BJ (cell line): Measurements from ENCODE around the gene WNK1. TPM values are rescaled to one million over a fixed set of nuclear protein-coding genes. Genes with fewer than 3 reads are reported as not detected.

Experiments
- CTCF ChIA-PET: fragments of 350-600 bp; formaldehyde crosslinking; extraction: SDS; loops from one replicate; lab custom pipeline; 2021; ENCODE audit warnings: antibody characterized with exemption, inconsistent platforms; lab: Yijun Ruan, JAX
- POLR2A ChIA-PET: fragments of 300-600 bp; sonication (Branson Sonifier 250); formaldehyde crosslinking; extraction: SDS; loops from one replicate; lab custom pipeline; 2021; ENCODE audit warnings: antibody characterized with exemption; lab: Charles Lee
- DNase-seq: peaks from one replicate; pipeline ENCODE4 v3.0.0-alpha.2; 2011; ENCODE audit warnings: low read depth
- H3K27me3 ChIP-seq: 2 replicates; pipeline ENCODE4 v1.6.0; 2011; ENCODE audit warnings: low read length; ENCODE audit not compliant: control insufficient read depth, insufficient read depth
- H3K36me3 ChIP-seq: 2 replicates; pipeline ENCODE4 v1.5.1; 2011; ENCODE audit warnings: low read length; ENCODE audit not compliant: control insufficient read depth, insufficient read depth
- H3K4me3 ChIP-seq: 2 replicates; pipeline ENCODE4 v1.5.1; 2011; ENCODE audit warnings: low read depth, mild to moderate bottlenecking, control low read depth, low read length
- CTCF ChIP-seq: IDR thresholded peaks from 2 replicates; pipeline ENCODE4 v1.5.1; 2011; ENCODE audit warnings: low read depth, mild to moderate bottlenecking, control low read depth, inconsistent platforms, low read length, moderate library complexity; ENCODE audit not compliant: insufficient read depth
- polyA plus RNA-seq: library from polyadenylated mRNA; depleted of rRNA; stranded (reverse); fragments of >200 nt; gene quantifications from 2 replicates; pipeline ENCODE4 v1.2.3, GENCODE V29; 2011

Gene WNK1
- polyA plus RNA-seq, 1 experiment = 45.2 TPM

- TF ChIP-seq CTCF = no peak
- Histone ChIP-seq H3K36me3 (peaks cover 15% of the 10 kb centered on the region), H3K4me3 (no peak overlapping the region), H3K27me3 (no peaks in the 10 kb centered on the region)
- DNase-seq = peak; percentile 17
- CTCF ChIA-PET = no interaction called here
- POLR2A ChIA-PET = no interaction called here
Measured at GRCh38 chr12:913919-914698, 161.7 kb downstream of the WNK1 start.

GRCh38 chr12:915090-915489, 162.7 kb downstream of the WNK1 start:
- H3K27me3 ChIP-seq = no peaks in the 10 kb centered on the region
- no peak for TF ChIP-seq CTCF
- H3K36me3 ChIP-seq = peaks cover 15% of the 10 kb centered on the region
- no peak overlapping the region for H3K4me3 ChIP-seq
- DNase-seq = no peak
- ChIA-PET POLR2A (no interaction called here), CTCF (interaction anchor here (1.3 kb wide), 1 partner anchor 178 kb away, joined by 3 read pairs; no protein-coding TSS in a partner anchor)

GRCh38 chr12:916240-916639, 163.9 kb downstream of the WNK1 start:
- DNase-seq = no peak
- ChIA-PET CTCF (interaction anchor here (1.3 kb wide), 1 partner anchor 176 kb away, joined by 3 read pairs; no protein-coding TSS in a partner anchor), POLR2A (no interaction called here)
- no peak for TF ChIP-seq CTCF
- H3K36me3 ChIP-seq = peaks cover 15% of the 10 kb centered on the region
- no peak overlapping the region for H3K4me3 ChIP-seq
- no peaks in the 10 kb centered on the region for H3K27me3 ChIP-seq

- DNase-seq = no peak
- CTCF ChIA-PET = no interaction called here
- no peak for TF ChIP-seq CTCF
- POLR2A ChIA-PET = no interaction called here
- Histone ChIP-seq H3K36me3 (peaks cover 15% of the 10 kb centered on the region), H3K4me3 (no peak overlapping the region), H3K27me3 (no peaks in the 10 kb centered on the region)
Measured at GRCh38 chr12:916712-917445, 164.5 kb downstream of the WNK1 start.

GRCh38 chr12:920676-921075, 168.3 kb downstream of the WNK1 start:
- no peak for TF ChIP-seq CTCF
- POLR2A ChIA-PET = no interaction called here
- DNase-seq = no peak
- H3K36me3 ChIP-seq = peaks cover 11% of the 10 kb centered on the region
- CTCF ChIA-PET = no interaction called here
- H3K27me3 ChIP-seq = no peaks in the 10 kb centered on the region
- no peak overlapping the region for H3K4me3 ChIP-seq
